HL-60 (cell line): ENCODE measurements around the gene AKAP7.

Experiments used
- DNase-seq, 2 experiments: peaks; one replicate each; pipeline ENCODE4 v3.0.0-alpha.2; 2010 to 2020; ENCODE audit warnings: low read depth in 1 of 2, low spot score in 1 of 2
- H3K27ac ChIP-seq: fragments of 250-450 bp; sonication (Bioruptor Pico); replicated peaks from 2 replicates; pipeline ENCODE4 v1.5.1; 2020; ENCODE audit warnings: mild to moderate bottlenecking, moderate library complexity
- H3K27me3 ChIP-seq: fragments of 250-450 bp; sonication (Bioruptor Pico); 2 replicates; pipeline ENCODE4 v1.5.1; 2021; ENCODE audit warnings: mild to moderate bottlenecking, moderate library complexity; ENCODE audit not compliant: insufficient read depth, poor library complexity, severe bottlenecking
- H3K4me3 ChIP-seq: replicated peaks from 2 replicates; pipeline ENCODE4 v1.5.1; 2011; ENCODE audit warnings: mild to moderate bottlenecking, control low read depth, low read length; ENCODE audit not compliant: insufficient read depth
- CTCF ChIP-seq: IDR thresholded peaks from one replicate; pipeline ENCODE4 v1.5.1; 2011; ENCODE audit warnings: low read length, control low read depth, inconsistent platforms; ENCODE audit not compliant: insufficient read depth
- GABPA ChIP-seq: IDR thresholded peaks from 2 replicates; pipeline ENCODE4 v1.6.1; 2012; ENCODE audit warnings: low read depth
- POLR2AphosphoS5 ChIP-seq: IDR thresholded peaks from 2 replicates; pipeline ENCODE4 v1.6.1; 2012; ENCODE audit warnings: low read depth
- REST ChIP-seq: IDR thresholded peaks from 2 replicates; pipeline ENCODE4 v1.6.1; 2012; ENCODE audit warnings: low read depth; ENCODE audit not compliant: insufficient replicate concordance
- SPI1 ChIP-seq: IDR thresholded peaks from 2 replicates; pipeline ENCODE4 v1.6.1; 2012; ENCODE audit warnings: low read depth, mild to moderate bottlenecking, borderline replicate concordance

The AKAP7 gene

GRCh38 chr6:131223416-131223815 lies 88.1 kb downstream of the AKAP7 start:
- no peak overlapping the region for H3K4me3 ChIP-seq
- DNase-seq = no peak
- no peak for TF ChIP-seq SPI1
- no peak for TF ChIP-seq REST
- no peak for TF ChIP-seq GABPA
- no peak for TF ChIP-seq POLR2AphosphoS5
- no peak for TF ChIP-seq CTCF
- H3K27me3 ChIP-seq = no peaks in the 10 kb centered on the region
- no peak overlapping the region for H3K27ac ChIP-seq

DNA sequence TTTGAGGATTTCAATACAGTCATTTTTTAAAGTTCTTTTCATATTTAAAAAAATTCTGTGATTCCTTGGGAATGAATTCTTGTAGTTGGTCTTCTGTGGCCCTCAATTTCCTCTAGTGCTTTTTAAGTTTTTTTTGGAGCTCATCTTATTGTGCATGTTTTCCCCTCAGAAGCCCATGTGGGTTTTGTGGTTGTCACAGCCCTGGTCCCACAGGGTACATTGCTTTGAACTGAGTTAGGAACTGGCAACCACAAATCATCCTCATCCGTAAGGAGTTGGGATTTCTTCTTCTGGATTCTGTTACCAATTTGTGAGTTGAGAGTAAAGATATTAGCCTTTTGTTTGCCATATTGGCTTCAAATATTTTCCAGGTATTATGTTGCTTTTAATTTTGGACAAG lies 89.9 kb downstream of the AKAP7 start:
- no peaks in the 10 kb centered on the region for H3K27me3 ChIP-seq
- H3K27ac ChIP-seq = no peak overlapping the region
- no peak for DNase-seq
- TF ChIP-seq GABPA (no peak), POLR2AphosphoS5 (no peak), SPI1 (no peak), REST (no peak), CTCF (no peak)
- H3K4me3 ChIP-seq = no peak overlapping the region

GRCh38 chr6:131225959-131226358 lies 90.7 kb downstream of the AKAP7 start:
- no peak for TF ChIP-seq REST
- no peak for TF ChIP-seq GABPA
- TF ChIP-seq SPI1 = no peak
- TF ChIP-seq POLR2AphosphoS5 = no peak
- TF ChIP-seq CTCF = no peak
- Histone ChIP-seq H3K27ac (no peak overlapping the region), H3K27me3 (no peaks in the 10 kb centered on the region), H3K4me3 (no peak overlapping the region)
- no peak for DNase-seq
